Measurements from ENCODE around the gene RERE. TPM values are rescaled to one million over a fixed set of nuclear protein-coding genes. Genes with fewer than 3 reads are reported as not detected.
"Not testable (repeated sequence)": the region's sequence is repeated elsewhere in the genome, so short reads cannot be mapped to it uniquely, and the experiment has no call there.

Gene RERE
- total RNA-seq, 2 donors from 2014 or later = 207 to 322 TPM

DNA sequence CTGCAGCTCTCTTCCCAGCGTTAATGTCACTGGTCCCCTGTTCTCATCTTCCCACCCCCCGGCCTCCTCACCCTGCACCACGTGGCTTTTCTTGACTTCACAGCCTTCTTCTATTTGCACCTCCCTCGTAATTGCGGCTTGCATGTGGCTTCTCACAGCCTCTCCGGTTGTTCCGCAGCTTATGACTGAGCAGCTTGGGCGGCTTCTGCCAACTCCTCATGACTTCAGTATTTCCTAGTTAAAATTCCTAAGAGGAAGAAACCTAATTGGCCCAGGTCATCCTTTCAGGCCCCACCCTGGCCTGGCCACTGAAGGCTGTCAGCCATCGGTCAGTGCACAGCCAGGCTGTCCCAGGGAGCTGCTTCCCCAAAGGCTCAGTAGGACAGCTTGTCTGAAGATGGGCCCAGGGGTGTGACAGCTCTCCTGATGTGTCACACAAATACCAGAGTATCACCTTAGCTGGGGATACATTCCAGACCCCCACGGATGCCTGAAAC, 8.6 kb upstream of the RERE start:
- Histone ChIP-seq H3K4me3 (no peak overlapping the region), H3K36me3 (no peaks in the 10 kb centered on the region), H3K27ac (no peak overlapping the region), H3K4me1 (replicated peaks) (peaks cover 3% of the 10 kb centered on the region), H3K9me3 (no peaks in the 10 kb centered on the region), H3K27me3 (replicated peaks; ENCODE audit: insufficient read depth) (no peaks in the 10 kb centered on the region)
- no peak for DNase-seq (ENCODE audit: low spot score)
- 78% methylated on average over 10 of the region's 10 CpGs for WGBS
- TF ChIP-seq, protein P1, sequence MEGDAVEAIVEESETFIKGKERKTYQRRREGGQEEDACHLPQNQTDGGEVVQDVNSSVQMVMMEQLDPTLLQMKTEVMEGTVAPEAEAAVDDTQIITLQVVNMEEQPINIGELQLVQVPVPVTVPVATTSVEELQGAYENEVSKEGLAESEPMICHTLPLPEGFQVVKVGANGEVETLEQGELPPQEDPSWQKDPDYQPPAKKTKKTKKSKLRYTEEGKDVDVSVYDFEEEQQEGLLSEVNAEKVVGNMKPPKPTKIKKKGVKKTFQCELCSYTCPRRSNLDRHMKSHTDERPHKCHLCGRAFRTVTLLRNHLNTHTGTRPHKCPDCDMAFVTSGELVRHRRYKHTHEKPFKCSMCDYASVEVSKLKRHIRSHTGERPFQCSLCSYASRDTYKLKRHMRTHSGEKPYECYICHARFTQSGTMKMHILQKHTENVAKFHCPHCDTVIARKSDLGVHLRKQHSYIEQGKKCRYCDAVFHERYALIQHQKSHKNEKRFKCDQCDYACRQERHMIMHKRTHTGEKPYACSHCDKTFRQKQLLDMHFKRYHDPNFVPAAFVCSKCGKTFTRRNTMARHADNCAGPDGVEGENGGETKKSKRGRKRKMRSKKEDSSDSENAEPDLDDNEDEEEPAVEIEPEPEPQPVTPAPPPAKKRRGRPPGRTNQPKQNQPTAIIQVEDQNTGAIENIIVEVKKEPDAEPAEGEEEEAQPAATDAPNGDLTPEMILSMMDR (IDR thresholded peaks at IDR 0.05) = no peak
- no peak for TF ChIP-seq POLR2AphosphoS5 (IDR thresholded peaks at IDR 0.05)
- TF ChIP-seq POLR2A (IDR thresholded peaks at IDR 0.05) = no peak
- intact Hi-C loops (cut with DNase I) = no loop called here

DNA sequence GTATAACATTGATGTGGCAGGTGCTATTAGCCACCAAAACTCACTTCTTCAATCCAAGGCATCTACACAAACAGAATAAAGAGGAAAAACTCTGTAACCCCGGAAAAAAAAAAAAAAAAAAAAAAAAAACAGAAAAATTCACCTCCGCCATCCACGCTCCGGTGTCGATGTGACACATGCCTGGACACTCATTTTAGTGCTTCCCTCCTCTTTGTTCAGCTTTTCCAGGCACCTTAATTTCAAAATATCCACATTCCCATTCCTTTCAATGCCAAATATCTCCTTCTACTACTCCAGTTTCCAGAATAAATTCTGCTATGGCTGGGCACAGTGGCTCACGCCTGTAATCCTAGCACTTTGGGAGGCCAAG, 5.8 kb upstream of the RERE start:
- WGBS = 71% methylated on average over 6 of the region's 6 CpGs
- intact Hi-C loops (cut with DNase I) = no loop called here
- peaks cover 3% of the 10 kb centered on the region for H3K4me1 ChIP-seq (replicated peaks)
- H3K27me3 ChIP-seq (replicated peaks; ENCODE audit: insufficient read depth) = no peaks in the 10 kb centered on the region
- no peaks in the 10 kb centered on the region for H3K36me3 ChIP-seq
- DNase-seq (ENCODE audit: low spot score) = no peak
- no peak overlapping the region for H3K4me3 ChIP-seq
- H3K27ac ChIP-seq = no peak overlapping the region
- no peaks in the 10 kb centered on the region for H3K9me3 ChIP-seq
- TF ChIP-seq POLR2A (IDR thresholded peaks at IDR 0.05) (no peak), POLR2AphosphoS5 (IDR thresholded peaks at IDR 0.05) (no peak)
- TF ChIP-seq, protein P1 (IDR thresholded peaks at IDR 0.05) = no peak

DNA sequence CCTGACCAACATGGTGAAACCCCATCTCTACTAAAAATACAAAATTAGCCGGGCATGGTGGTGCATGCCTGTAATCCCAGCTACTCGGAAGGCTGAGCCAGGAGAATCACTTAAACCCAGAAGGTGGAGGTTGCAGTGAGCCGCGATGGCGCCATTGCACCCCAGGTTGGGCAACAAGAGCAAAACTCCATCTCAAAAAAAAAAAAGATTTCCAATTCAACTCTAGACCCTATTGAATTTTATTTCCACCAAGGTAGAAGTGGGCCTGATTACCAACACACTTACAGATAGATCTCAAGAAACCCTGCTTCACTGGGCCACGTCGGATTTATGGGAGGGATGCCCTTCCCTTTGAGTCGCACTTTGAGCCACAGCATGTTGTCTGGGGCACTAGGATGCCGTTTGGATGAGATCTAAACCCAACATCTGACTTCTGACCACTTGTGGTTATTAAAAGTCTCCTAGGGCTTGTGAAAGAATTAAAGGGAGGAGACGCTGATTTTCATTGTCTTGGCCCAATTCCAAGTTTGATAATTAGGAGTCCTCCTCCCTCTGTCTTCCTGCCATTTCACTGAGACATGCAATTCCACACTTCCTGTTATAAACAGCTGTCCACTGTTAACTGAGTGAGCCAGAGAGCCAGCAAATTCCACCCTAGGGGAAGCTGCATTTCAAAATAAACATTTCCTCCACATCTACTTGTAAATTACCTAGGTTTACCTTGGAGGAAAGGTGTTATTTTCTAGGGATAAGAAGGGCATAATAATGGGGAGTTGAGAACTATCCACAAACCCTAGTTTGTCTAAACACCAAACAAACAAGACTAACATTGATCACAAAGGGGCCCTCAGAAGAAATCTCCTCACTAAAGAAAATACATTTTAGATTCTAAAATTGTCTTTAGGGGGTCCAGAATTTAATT, 5.2 kb upstream of the RERE start:
- WGBS = 45% methylated on average over 10 of the region's 10 CpGs
- intact Hi-C loops (cut with DNase I) = no loop called here
- DNase-seq (ENCODE audit: low spot score) = no peak
- Histone ChIP-seq H3K4me3 (no peak overlapping the region), H3K27me3 (replicated peaks; ENCODE audit: insufficient read depth) (no peaks in the 10 kb centered on the region), H3K9me3 (no peaks in the 10 kb centered on the region), H3K36me3 (no peaks in the 10 kb centered on the region), H3K27ac (peak overlapping the region; percentile 0 to 32), H3K4me1 (replicated peaks) (peaks cover 3% of the 10 kb centered on the region)
- TF ChIP-seq POLR2A (IDR thresholded peaks at IDR 0.05) (no peak), POLR2AphosphoS5 (IDR thresholded peaks at IDR 0.05) (peak; percentile 63)
- TF ChIP-seq, protein P1 (IDR thresholded peaks at IDR 0.05) = no peak

DNA sequence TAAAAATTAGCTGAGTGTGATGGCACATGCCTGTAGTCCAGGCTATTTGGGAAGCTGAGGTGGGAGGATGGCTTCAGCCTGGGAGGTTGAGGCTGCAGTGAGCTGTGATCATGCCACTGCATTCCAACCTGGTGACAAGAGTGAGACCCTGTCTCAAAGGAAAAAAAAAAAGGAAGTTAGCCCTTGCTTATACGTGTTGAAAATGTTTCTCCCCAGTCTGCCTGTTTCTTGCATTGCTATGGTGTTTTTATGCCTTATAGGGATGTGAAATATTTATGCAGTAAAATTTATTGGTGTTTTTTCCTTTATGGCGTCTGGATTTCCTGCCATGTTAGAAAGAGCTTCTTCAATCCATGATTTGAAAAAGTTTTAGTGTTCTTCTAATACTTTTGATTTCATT, 3.6 kb upstream of the RERE start:
- no peaks in the 10 kb centered on the region for H3K9me3 ChIP-seq
- WGBS = 58% methylated on average over 2 of the region's 2 CpGs
- no peaks in the 10 kb centered on the region for H3K36me3 ChIP-seq
- H3K27ac ChIP-seq = no peak overlapping the region
- H3K27me3 ChIP-seq (replicated peaks; ENCODE audit: insufficient read depth) = no peaks in the 10 kb centered on the region
- peaks cover 3% of the 10 kb centered on the region for H3K4me1 ChIP-seq (replicated peaks)
- DNase-seq (ENCODE audit: low spot score) = no peak
- intact Hi-C loops (cut with DNase I) = no loop called here
- TF ChIP-seq, protein P1 (IDR thresholded peaks at IDR 0.05) = no peak
- TF ChIP-seq POLR2AphosphoS5 (IDR thresholded peaks at IDR 0.05) = no peak
- H3K4me3 ChIP-seq = no peak overlapping the region

DNA sequence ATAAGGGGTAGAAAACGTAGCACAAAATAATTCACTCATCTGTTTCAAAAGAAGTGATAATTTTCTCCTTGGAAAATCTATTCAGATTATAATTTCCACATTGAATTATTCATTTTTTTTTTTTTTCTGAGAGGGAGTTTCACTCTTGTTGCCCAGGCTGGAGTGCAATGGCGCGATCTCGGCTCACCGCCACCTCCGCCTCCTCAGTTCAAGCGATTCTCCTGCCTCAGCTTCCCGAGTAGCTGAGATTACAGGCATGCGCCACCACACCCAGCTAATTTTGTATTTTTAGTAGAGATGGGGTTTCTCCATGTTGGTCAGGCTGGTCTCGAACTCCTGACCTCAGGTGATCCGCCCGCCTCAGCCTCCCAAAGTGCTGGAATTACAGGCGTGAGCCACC, 1.3 kb upstream of the RERE start:
- intact Hi-C loops (cut with DNase I); H3K36me3 ChIP-seq; H3K4me3 ChIP-seq; H3K9me3 ChIP-seq; H3K27me3 ChIP-seq (replicated peaks; ENCODE audit: insufficient read depth); H3K4me1 ChIP-seq (replicated peaks); DNase-seq (ENCODE audit: low spot score): not testable (repeated sequence)
- WGBS = 90% methylated on average over 13 of the region's 13 CpGs
- peak overlapping the region; percentile 94 to 97 for H3K27ac ChIP-seq
